K562 (cell line): ENCODE measurements around the gene ARHGEF7. TPM values are rescaled to one million over a fixed set of nuclear protein-coding genes. Genes with fewer than 3 reads are reported as not detected.
A peak's percentile ranks its signal among the peaks of the same experiment; 100 is the strongest.

Experiments
- ATF7 ChIP-seq: fragments of 450-650 bp; IDR thresholded peaks from 2 replicates; pipeline ENCODE4 v1.7.1; 2014; ENCODE audit warnings: mild to moderate bottlenecking, moderate library complexity
- BRF1 ChIP-seq: IDR thresholded peaks from 3 replicates; pipeline ENCODE4 v1.6.1; 2011; ENCODE audit warnings: borderline replicate concordance, mild to moderate bottlenecking; ENCODE audit not compliant: insufficient read length; ENCODE audit errors: extremely low read depth
- CBX1 ChIP-seq: sonication (generic); IDR thresholded peaks from 2 replicates; pipeline ENCODE4 v1.6.1; 2016; ENCODE audit warnings: antibody characterized with exemption, low read depth, mild to moderate bottlenecking
- HNRNPLL ChIP-seq: fragments of 200-400 bp; formaldehyde crosslinking; IDR thresholded peaks from 2 replicates; pipeline ENCODE4 v1.6.1; 2017; ENCODE audit warnings: low read length, low read depth, mild to moderate bottlenecking; ENCODE audit not compliant: poor library complexity, severe bottlenecking
- MYC ChIP-seq, 2 experiments: fragments of 250-450 bp in 1 of 2; sonication (Bioruptor Pico) in 1 of 2; IDR thresholded peaks; 2 replicates each; pipeline versions ENCODE4 v1.5.1 to v1.6.1; 2012 to 2021; ENCODE audit warnings: low read depth in 2 of 2, borderline replicate concordance in 1 of 2, improper control_type of control experiment in 1 of 2, low read length in 1 of 2, mild to moderate bottlenecking in 1 of 2, moderate library complexity in 1 of 2
- PHF20 ChIP-seq: fragments of 450-650 bp; IDR thresholded peaks from 2 replicates; pipeline ENCODE4 v1.6.1; 2018; ENCODE audit not compliant: partially characterized antibody
- ZNF431 ChIP-seq: sonication (generic); formaldehyde crosslinking; IDR thresholded peaks from 2 replicates; pipeline ENCODE4 v1.8.0; 2022; ENCODE audit warnings: mild to moderate bottlenecking, missing genetic modification reagents
- polyA plus RNA-seq, 8 experiments: library from polyadenylated mRNA; depleted of rRNA in 4 of 8; stranded (reverse) in 5 of 8; unstranded in 3 of 8; fragments of >200 nt; fragmentation: Nextera tagmentation in 2 of 8; fragmentation: Illumina TruSeq in 1 of 8; extraction: Ambion mirVana in 2 of 8; extraction: Trizol in 1 of 8; gene quantifications; 2 replicates each; pipeline versions ENCODE4 v1.2.1 to v1.2.3, GENCODE V29; 2011 to 2014; ENCODE audit warnings: inconsistent platforms in 1 of 8, missing spikeins in 1 of 8
- total RNA-seq, 7 experiments: library from RNA; depleted of rRNA in 6 of 7; stranded (reverse); fragments of >200 nt in 6 of 7; fragmentation: Illumina TruSeq in 2 of 7; extraction: Trizol in 2 of 7; gene quantifications; 2 replicates each; pipeline versions ENCODE4 v1.2.1 to v1.2.3, GENCODE V29; 2011 to 2021; ENCODE audit warnings: low replicate concordance in 1 of 7
- TF ChIP-seq, protein P1 (sequence below), 2 experiments: fragments of 450-650 bp in 1 of 2; sonication (generic) in 1 of 2; formaldehyde crosslinking in 1 of 2; IDR thresholded peaks; 2 replicates each; pipeline versions ENCODE4 v1.7.1 to v1.9.0; 2016 to 2022; ENCODE audit warnings: inconsistent platforms in 1 of 2, mild to moderate bottlenecking in 1 of 2, missing genetic modification reagents in 1 of 2
- TF ChIP-seq, protein P2 (sequence below): sonication (generic); formaldehyde crosslinking; IDR thresholded peaks from 2 replicates; pipeline ENCODE4 v1.8.0; 2023; ENCODE audit warnings: mild to moderate bottlenecking, missing genetic modification reagents
- TF ChIP-seq, protein P3 (sequence below): sonication (generic); formaldehyde crosslinking; IDR thresholded peaks from 2 replicates; pipeline ENCODE4 v1.8.1; 2023; ENCODE audit warnings: mild to moderate bottlenecking, missing genetic modification reagents

Gene ARHGEF7
- total and polyA plus RNA-seq, 9 of the 15 experiments (the other 6 are each of a cell fraction or from before 2014, with no cell fraction given): 2.1 to 26.8 (median 17.5) TPM

DNA sequence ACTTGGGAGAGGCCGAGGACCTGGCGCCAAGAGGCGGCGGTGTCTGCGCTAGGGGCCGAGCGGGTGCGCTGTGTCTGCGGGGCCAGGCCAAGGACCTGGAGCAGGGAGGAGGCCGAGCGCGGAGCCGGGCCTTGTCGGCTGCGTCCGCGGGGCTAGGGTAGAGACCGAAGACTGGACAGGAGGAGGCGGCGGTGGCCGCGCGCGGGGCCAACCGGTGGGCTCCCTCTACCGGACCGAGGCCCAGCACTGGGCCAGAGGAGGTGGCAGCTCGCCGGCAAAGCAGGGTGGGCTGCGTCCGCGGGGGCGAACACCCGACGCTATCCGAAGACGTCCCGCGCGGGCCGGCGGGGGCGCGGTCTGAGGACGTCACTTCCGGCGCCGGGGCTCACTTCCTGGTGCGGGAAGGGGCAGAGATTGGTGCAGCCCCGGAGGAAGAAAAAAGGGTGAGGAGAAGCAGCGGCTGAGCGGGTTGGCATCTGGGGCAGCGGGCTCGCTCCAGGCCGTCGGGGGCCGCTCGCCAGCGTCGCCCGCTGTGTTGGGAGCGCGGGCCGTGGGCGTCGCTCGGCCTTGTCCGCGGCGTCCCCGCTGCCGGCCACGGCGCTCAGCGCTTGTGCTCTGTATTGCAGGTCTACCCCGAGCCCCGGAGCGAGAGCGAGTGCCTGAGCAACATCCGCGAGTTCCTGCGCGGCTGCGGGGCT lies 38.3 kb downstream of the ARHGEF7 start (continued):
- TF ChIP-seq, protein P1, sequence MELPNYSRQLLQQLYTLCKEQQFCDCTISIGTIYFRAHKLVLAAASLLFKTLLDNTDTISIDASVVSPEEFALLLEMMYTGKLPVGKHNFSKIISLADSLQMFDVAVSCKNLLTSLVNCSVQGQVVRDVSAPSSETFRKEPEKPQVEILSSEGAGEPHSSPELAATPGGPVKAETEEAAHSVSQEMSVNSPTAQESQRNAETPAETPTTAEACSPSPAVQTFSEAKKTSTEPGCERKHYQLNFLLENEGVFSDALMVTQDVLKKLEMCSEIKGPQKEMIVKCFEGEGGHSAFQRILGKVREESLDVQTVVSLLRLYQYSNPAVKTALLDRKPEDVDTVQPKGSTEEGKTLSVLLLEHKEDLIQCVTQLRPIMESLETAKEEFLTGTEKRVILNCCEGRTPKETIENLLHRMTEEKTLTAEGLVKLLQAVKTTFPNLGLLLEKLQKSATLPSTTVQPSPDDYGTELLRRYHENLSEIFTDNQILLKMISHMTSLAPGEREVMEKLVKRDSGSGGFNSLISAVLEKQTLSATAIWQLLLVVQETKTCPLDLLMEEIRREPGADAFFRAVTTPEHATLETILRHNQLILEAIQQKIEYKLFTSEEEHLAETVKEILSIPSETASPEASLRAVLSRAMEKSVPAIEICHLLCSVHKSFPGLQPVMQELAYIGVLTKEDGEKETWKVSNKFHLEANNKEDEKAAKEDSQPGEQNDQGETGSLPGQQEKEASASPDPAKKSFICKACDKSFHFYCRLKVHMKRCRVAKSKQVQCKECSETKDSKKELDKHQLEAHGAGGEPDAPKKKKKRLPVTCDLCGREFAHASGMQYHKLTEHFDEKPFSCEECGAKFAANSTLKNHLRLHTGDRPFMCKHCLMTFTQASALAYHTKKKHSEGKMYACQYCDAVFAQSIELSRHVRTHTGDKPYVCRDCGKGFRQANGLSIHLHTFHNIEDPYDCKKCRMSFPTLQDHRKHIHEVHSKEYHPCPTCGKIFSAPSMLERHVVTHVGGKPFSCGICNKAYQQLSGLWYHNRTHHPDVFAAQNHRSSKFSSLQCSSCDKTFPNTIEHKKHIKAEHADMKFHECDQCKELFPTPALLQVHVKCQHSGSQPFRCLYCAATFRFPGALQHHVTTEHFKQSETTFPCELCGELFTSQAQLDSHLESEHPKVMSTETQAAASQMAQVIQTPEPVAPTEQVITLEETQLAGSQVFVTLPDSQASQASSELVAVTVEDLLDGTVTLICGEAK (IDR thresholded peaks at IDR 0.05): peak; percentile 94
- TF ChIP-seq, protein P1 (CRISPR knock-in tag; IDR thresholded peaks at IDR 0.05): no peak
- TF ChIP-seq, protein P2, sequence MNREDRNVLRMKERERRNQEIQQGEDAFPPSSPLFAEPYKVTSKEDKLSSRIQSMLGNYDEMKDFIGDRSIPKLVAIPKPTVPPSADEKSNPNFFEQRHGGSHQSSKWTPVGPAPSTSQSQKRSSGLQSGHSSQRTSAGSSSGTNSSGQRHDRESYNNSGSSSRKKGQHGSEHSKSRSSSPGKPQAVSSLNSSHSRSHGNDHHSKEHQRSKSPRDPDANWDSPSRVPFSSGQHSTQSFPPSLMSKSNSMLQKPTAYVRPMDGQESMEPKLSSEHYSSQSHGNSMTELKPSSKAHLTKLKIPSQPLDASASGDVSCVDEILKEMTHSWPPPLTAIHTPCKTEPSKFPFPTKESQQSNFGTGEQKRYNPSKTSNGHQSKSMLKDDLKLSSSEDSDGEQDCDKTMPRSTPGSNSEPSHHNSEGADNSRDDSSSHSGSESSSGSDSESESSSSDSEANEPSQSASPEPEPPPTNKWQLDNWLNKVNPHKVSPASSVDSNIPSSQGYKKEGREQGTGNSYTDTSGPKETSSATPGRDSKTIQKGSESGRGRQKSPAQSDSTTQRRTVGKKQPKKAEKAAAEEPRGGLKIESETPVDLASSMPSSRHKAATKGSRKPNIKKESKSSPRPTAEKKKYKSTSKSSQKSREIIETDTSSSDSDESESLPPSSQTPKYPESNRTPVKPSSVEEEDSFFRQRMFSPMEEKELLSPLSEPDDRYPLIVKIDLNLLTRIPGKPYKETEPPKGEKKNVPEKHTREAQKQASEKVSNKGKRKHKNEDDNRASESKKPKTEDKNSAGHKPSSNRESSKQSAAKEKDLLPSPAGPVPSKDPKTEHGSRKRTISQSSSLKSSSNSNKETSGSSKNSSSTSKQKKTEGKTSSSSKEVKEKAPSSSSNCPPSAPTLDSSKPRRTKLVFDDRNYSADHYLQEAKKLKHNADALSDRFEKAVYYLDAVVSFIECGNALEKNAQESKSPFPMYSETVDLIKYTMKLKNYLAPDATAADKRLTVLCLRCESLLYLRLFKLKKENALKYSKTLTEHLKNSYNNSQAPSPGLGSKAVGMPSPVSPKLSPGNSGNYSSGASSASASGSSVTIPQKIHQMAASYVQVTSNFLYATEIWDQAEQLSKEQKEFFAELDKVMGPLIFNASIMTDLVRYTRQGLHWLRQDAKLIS (CRISPR knock-in tag): 0 out of 2 replicates have a peak, but pooled peaks have one; percentile 81
- peak; percentile 42; the same call in 1 of the 2 replicates for TF ChIP-seq MYC (IDR thresholded peaks at IDR 0.05; ENCODE audit: low read depth, low read length)
- TF ChIP-seq MYC (CRISPR knock-in tag; IDR thresholded peaks at IDR 0.05; ENCODE audit: borderline replicate concordance, low read depth): no peak; the same call in 1 of the 2 replicates
- peak; percentile 99 for TF ChIP-seq PHF20
- peak; percentile 81 for TF ChIP-seq HNRNPLL
- TF ChIP-seq ATF7: peak; percentile 75; the same call in 1 of the 2 replicates
- 0 out of 2 replicates have a peak, but pooled peaks have one; percentile 69 for TF ChIP-seq ZNF431 (CRISPR knock-in tag)
- TF ChIP-seq BRF1: no peak
- TF ChIP-seq CBX1: peak; percentile 48; the same call in 1 of the 2 replicates
- TF ChIP-seq, protein P3, sequence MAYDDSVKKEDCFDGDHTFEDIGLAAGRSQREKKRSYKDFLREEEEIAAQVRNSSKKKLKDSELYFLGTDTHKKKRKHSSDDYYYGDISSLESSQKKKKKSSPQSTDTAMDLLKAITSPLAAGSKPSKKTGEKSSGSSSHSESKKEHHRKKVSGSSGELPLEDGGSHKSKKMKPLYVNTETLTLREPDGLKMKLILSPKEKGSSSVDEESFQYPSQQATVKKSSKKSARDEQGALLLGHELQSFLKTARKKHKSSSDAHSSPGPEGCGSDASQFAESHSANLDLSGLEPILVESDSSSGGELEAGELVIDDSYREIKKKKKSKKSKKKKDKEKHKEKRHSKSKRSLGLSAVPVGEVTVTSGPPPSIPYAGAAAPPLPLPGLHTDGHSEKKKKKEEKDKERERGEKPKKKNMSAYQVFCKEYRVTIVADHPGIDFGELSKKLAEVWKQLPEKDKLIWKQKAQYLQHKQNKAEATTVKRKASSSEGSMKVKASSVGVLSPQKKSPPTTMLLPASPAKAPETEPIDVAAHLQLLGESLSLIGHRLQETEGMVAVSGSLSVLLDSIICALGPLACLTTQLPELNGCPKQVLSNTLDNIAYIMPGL (CRISPR knock-in tag): peak; percentile 52; the same call in 1 of the 2 replicates
